ENCODE measurements around the gene FBP2. TPM values are rescaled to one million over a fixed set of nuclear protein-coding genes. Genes with fewer than 3 reads are reported as not detected.

FBP2 gene
- total RNA-seq = not detected in 2 replicates

GRCh38 chr9:94593459-94594345, at the start of gene FBP2:
Gene FBP2, minus strand, starts transcription at chr9:94593824. Its CDS starts 98 bp downstream, at chr9:94593726.

DNA sequence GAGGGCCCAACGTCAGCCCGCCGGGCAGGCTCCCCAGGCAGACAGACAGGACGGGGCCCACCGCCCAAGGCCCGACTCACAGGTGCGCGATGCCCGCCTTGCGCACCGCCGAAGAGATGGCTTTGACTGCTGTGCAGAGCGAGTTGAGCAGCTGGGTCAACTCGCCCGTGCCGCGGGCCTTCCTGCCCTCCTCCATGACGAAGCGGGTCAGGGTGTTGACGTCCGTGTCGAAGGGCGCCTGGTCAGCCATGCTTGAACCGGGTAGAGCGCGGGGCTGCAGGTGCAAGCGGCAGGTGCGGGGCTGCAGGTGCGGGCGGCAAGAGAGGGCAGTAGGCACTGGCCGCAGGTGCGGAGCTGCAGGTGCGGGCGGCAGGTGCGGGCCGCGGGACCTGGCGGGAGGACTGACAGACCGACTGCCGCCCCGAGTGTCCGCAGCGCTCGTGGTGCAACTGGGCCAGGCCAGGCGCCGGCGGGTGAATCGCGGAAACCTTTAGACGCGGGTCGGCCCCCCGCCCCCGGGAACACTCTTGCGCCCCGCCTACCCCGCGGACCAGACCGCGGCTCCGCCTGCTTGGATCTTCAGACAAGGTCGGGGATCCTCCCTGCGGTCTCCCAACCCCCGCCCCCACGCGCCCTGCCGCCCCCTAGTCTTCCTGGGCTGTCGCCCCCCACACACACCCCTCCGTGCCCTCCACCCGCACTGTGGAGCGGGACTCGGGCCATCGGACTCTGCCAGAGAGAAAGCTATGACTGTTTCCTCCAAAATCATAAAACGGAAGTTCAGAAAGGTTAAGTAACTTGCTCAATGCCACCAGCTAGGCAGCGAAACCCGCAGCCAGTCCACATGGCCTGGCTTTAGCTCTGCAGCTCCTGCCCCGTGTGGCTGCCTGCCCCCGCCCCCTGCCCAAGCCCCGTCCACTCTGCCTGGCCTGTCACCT, 45.7 kb upstream of the FBP2 start, which contains the start of gene FBP1:
Gene FBP1 (minus strand): TSS at position 458 of the 938 bp plus-strand sequence. CDS start 208 bp downstream, at position 250.

GRCh38 chr9:94554439-94555331, 38.9 kb downstream of the FBP2 start, which contains the start of gene PCAT7:
Gene PCAT7, plus strand, starts transcription at chr9:94555083.

Other genes with a start within 250 kb of the FBP2 start
- gene PCAT7, start 38.7 kb downstream of the FBP2 start, total RNA-seq = 0.66 and 1.0 TPM in 2 replicates
- not detected in 2 replicates for gene FBP1, start 45.7 kb upstream of the FBP2 start, total RNA-seq
- gene AOPEP, start 132.9 kb upstream of the FBP2 start, total RNA-seq = 37.2 and 66.0 TPM in 2 replicates

Measured in placental pericyte (primary cell).